DOHH2 (cell line): ENCODE results near the gene DNAJC19.

Experiments
- H3F3A ChIP-seq: fragments of 200-600 bp; sonication (generic), shearing (Covaris generic); 2 replicates; pipeline ENCODE4 v1.6.0; 2016; ENCODE audit warnings: antibody characterized with exemption, mild to moderate bottlenecking; ENCODE audit not compliant: control insufficient read depth, insufficient read depth
- H3K27ac ChIP-seq: fragments of 200-600 bp; sonication (generic); 2 replicates; pipeline ENCODE4 v1.5.1; 2014; ENCODE audit warnings: low read depth, mild to moderate bottlenecking, low read length, moderate library complexity
- H3K27me3 ChIP-seq: fragments of 200-600 bp; sonication (generic); 2 replicates; pipeline ENCODE4 v1.6.1; 2014; ENCODE audit warnings: mild to moderate bottlenecking, low read length, mixed read lengths; ENCODE audit not compliant: control insufficient read depth
- H3K36me3 ChIP-seq: fragments of 200-600 bp; sonication (generic); 2 replicates; pipeline ENCODE4 v1.6.1; 2014; ENCODE audit warnings: mild to moderate bottlenecking, low read length, moderate library complexity, mixed read lengths; ENCODE audit not compliant: control insufficient read depth
- H3K4me1 ChIP-seq: fragments of 200-600 bp; sonication (generic); 2 replicates; pipeline ENCODE4 v1.6.1; 2014; ENCODE audit warnings: mild to moderate bottlenecking, low read length, mixed read lengths; ENCODE audit not compliant: control insufficient read depth
- H3K4me2 ChIP-seq: fragments of 200-600 bp; sonication (generic); 2 replicates; pipeline ENCODE4 v1.6.0; 2014; ENCODE audit warnings: mild to moderate bottlenecking, low read length, moderate library complexity
- H3K4me3 ChIP-seq: fragments of 200-600 bp; sonication (generic); 2 replicates; pipeline ENCODE4 v1.5.1; 2014; ENCODE audit warnings: mild to moderate bottlenecking, low read length, mixed read lengths
- H3K79me2 ChIP-seq: fragments of 200-600 bp; sonication (generic); 2 replicates; pipeline ENCODE4 v1.6.1; 2014; ENCODE audit warnings: mild to moderate bottlenecking, low read length, mixed read lengths; ENCODE audit not compliant: control insufficient read depth
- H3K9me2 ChIP-seq: fragments of 200-600 bp; sonication (generic); replicated peaks from 2 replicates; pipeline ENCODE4 v1.6.1; 2014; ENCODE audit warnings: mild to moderate bottlenecking, low read length, mixed read lengths; ENCODE audit not compliant: control insufficient read depth
- H3K9me3 ChIP-seq: fragments of 200-600 bp; sonication (generic); 2 replicates; pipeline ENCODE4 v1.6.1; 2014; ENCODE audit warnings: antibody characterized with exemption, low read length, mixed read lengths; ENCODE audit not compliant: control insufficient read depth, insufficient read depth
- H4K20me1 ChIP-seq: fragments of 200-600 bp; sonication (generic); 2 replicates; pipeline ENCODE4 v1.6.0; 2014; ENCODE audit warnings: low read depth, mild to moderate bottlenecking, antibody characterized with exemption, low read length, moderate library complexity; ENCODE audit not compliant: control insufficient read depth, insufficient read depth
- CTCF ChIP-seq: fragments of 200-600 bp; sonication (generic); IDR thresholded peaks from one replicate; pipeline ENCODE4 v1.5.1; 2014; ENCODE audit warnings: antibody characterized with exemption, mild to moderate bottlenecking, low read depth, low read length; ENCODE audit not compliant: poor library complexity, severe bottlenecking
- EZH2phosphoT487 ChIP-seq: fragments of 200-600 bp; sonication (generic); IDR thresholded peaks from 2 replicates; pipeline ENCODE4 v1.6.1; 2017; ENCODE audit warnings: borderline replicate concordance, mild to moderate bottlenecking, antibody characterized with exemption, low read length, moderate library complexity, mixed read lengths

DNAJC19 gene

GRCh38 chr3:180977498-180977897 is 12.0 kb downstream of the DNAJC19 start:
- Histone ChIP-seq H3K27me3 (no peaks in the 10 kb centered on the region), H3K4me1 (no peaks in the 10 kb centered on the region), H4K20me1 (no peaks in the 10 kb centered on the region), H3K79me2 (no peaks in the 10 kb centered on the region), H3K9me2 (no peaks in the 10 kb centered on the region), H3K4me3 (no peak overlapping the region), H3K9me3 (no peaks in the 10 kb centered on the region), H3K4me2 (no peak overlapping the region), H3K36me3 (peaks cover 84% of the 10 kb centered on the region), H3F3A (peaks cover 30% of the 10 kb centered on the region), H3K27ac (no peak overlapping the region)
- TF ChIP-seq CTCF (no peak), EZH2phosphoT487 (no peak)

- Histone ChIP-seq H3K27me3 (no peaks in the 10 kb centered on the region), H3K36me3 (peaks cover 89% of the 10 kb centered on the region), H3K79me2 (no peaks in the 10 kb centered on the region), H3K4me1 (no peaks in the 10 kb centered on the region), H3K9me2 (no peaks in the 10 kb centered on the region), H3K9me3 (no peaks in the 10 kb centered on the region), H3K4me2 (no peak overlapping the region), H3K4me3 (no peak overlapping the region), H4K20me1 (no peaks in the 10 kb centered on the region), H3F3A (peaks cover 9% of the 10 kb centered on the region; the same call in 1 of the 2 replicates), H3K27ac (no peak overlapping the region)
- TF ChIP-seq CTCF: no peak
- TF ChIP-seq EZH2phosphoT487: no peak
These were observed 15.2 kb downstream of the DNAJC19 start for GRCh38 chr3:180974286-180974685.

GRCh38 chr3:180973543-180973942 is 16.0 kb downstream of the DNAJC19 start:
- Histone ChIP-seq H3K4me2 (no peak overlapping the region), H3K9me3 (no peaks in the 10 kb centered on the region), H3F3A (peaks cover 5% of the 10 kb centered on the region; the same call in 1 of the 2 replicates), H3K4me3 (no peak overlapping the region), H3K79me2 (no peaks in the 10 kb centered on the region), H3K27ac (no peak overlapping the region), H3K27me3 (no peaks in the 10 kb centered on the region), H3K36me3 (peaks cover 90% of the 10 kb centered on the region), H3K9me2 (no peaks in the 10 kb centered on the region), H3K4me1 (no peaks in the 10 kb centered on the region), H4K20me1 (no peaks in the 10 kb centered on the region)
- TF ChIP-seq EZH2phosphoT487: no peak
- no peak for TF ChIP-seq CTCF

GRCh38 chr3:180970931-180971330 is 18.6 kb downstream of the DNAJC19 start:
- Histone ChIP-seq H3K9me3 (no peaks in the 10 kb centered on the region), H3K4me3 (no peak overlapping the region), H3F3A (peaks cover 9% of the 10 kb centered on the region), H3K4me1 (no peaks in the 10 kb centered on the region), H3K27ac (no peak overlapping the region), H3K79me2 (no peaks in the 10 kb centered on the region), H3K9me2 (no peaks in the 10 kb centered on the region), H3K4me2 (no peak overlapping the region), H3K36me3 (peaks cover 93% of the 10 kb centered on the region), H4K20me1 (0 out of 2 replicates have a peak, but pooled peaks cover 4% of the 10 kb centered on the region), H3K27me3 (no peaks in the 10 kb centered on the region)
- no peak for TF ChIP-seq CTCF
- no peak for TF ChIP-seq EZH2phosphoT487
